Subcutaneous adipose tissue (tissue), 4 donors: ENCODE data around the gene TC2N. TPM values are rescaled to one million over a fixed set of nuclear protein-coding genes. Genes with fewer than 3 reads are reported as not detected.

ENCODE experiments used
- CTCF ChIP-seq: fragments of 450-650 bp; IDR thresholded peaks from one replicate; pipeline ENCODE4 v1.5.1; 2016; ENCODE audit warnings: low read depth, mild to moderate bottlenecking, control low read depth, antibody characterized with exemption, moderate library complexity
- total RNA-seq, 4 donors: library from RNA; depleted of rRNA; stranded (reverse); fragments of >200 nt; gene quantifications; one replicate each; pipeline ENCODE4 v1.1.0, GENCODE V29; 2016

TC2N gene
- total RNA-seq, 4 donors from 2014 or later, result 37.7 to 58.4 (median 47.6) TPM

- no peak for TF ChIP-seq CTCF
Measured at GRCh38 chr14:91872517-91873470, 5.5 kb upstream of the TC2N start.

GRCh38 chr14:91872011-91872501 is 4.7 kb upstream of the TC2N start:
- no peak for TF ChIP-seq CTCF

- no peak for TF ChIP-seq CTCF
Measured at GRCh38 chr14:91870890-91871289, 3.6 kb upstream of the TC2N start.

- no peak for TF ChIP-seq CTCF
Measured at GRCh38 chr14:91870001-91870400, 2.7 kb upstream of the TC2N start.

GRCh38 chr14:91869556-91869955 is 2.2 kb upstream of the TC2N start:
- no peak for TF ChIP-seq CTCF

GRCh38 chr14:91866511-91867295 is 633 bp downstream of the TC2N start:
- TF ChIP-seq CTCF, result no peak

GRCh38 chr14:91866061-91866460 is 1.3 kb downstream of the TC2N start:
- no peak for TF ChIP-seq CTCF
